ENCODE results near the gene GTF2I.

- TF ChIP-seq CTCF (conservative IDR thresholded peaks at IDR 0.05) (no peak), ZFX (IDR thresholded peaks at IDR 0.05) (no peak)
Measured at GRCh38 chr7:74654811-74655210, 2.7 kb upstream of the GTF2I start.

Measured in C4-2B (cell line).